Measurements from ENCODE around the gene ROR1. TPM values are rescaled to one million over a fixed set of nuclear protein-coding genes. Genes with fewer than 3 reads are reported as not detected.

Gene ROR1
- total RNA-seq, 1 experiment from 2014 or later, result 33.8 TPM

GRCh38 chr1:64187646-64188045 lies 413.8 kb downstream of the ROR1 start:
- TF ChIP-seq, protein P1, sequence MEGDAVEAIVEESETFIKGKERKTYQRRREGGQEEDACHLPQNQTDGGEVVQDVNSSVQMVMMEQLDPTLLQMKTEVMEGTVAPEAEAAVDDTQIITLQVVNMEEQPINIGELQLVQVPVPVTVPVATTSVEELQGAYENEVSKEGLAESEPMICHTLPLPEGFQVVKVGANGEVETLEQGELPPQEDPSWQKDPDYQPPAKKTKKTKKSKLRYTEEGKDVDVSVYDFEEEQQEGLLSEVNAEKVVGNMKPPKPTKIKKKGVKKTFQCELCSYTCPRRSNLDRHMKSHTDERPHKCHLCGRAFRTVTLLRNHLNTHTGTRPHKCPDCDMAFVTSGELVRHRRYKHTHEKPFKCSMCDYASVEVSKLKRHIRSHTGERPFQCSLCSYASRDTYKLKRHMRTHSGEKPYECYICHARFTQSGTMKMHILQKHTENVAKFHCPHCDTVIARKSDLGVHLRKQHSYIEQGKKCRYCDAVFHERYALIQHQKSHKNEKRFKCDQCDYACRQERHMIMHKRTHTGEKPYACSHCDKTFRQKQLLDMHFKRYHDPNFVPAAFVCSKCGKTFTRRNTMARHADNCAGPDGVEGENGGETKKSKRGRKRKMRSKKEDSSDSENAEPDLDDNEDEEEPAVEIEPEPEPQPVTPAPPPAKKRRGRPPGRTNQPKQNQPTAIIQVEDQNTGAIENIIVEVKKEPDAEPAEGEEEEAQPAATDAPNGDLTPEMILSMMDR (IDR thresholded peaks at IDR 0.05; ENCODE audit: unreplicated experiment), result no peak
- BruUV-seq (replicated peaks), result no TSS peak
- Mint-ChIP-seq H3K27me3 (ENCODE audit: unreplicated experiment) (no peaks in the 10 kb centered on the region), H3K4me3 (ENCODE audit: low read depth, unreplicated experiment) (no peak overlapping the region), H3K9me3 (ENCODE audit: low read depth, unreplicated experiment) (peaks cover 3% of the 10 kb centered on the region), H3K4me1 (ENCODE audit: low read depth, unreplicated experiment) (no peaks in the 10 kb centered on the region), H3K36me3 (ENCODE audit: insufficient read depth, unreplicated experiment) (peaks cover 12% of the 10 kb centered on the region), H3K27ac (ENCODE audit: unreplicated experiment) (no peak overlapping the region)
- intact Hi-C loops (cut with micrococcal nuclease; ENCODE audit: unreplicated experiment), result no loop called here
- DNase-seq, result peak; percentile 9
- CTCF ChIA-PET, result interaction anchor here (0.5 kb wide), 1 partner anchor 41 kb away, joined by 5 read pairs; no protein-coding TSS in a partner anchor

GRCh38 chr1:64192290-64192689 lies 418.5 kb downstream of the ROR1 start:
- H3K9me3 Mint-ChIP-seq (ENCODE audit: low read depth, unreplicated experiment), result peaks cover 3% of the 10 kb centered on the region
- H3K36me3 Mint-ChIP-seq (ENCODE audit: insufficient read depth, unreplicated experiment), result no peaks in the 10 kb centered on the region
- no TSS peak for BruUV-seq (replicated peaks)
- intact Hi-C loops (cut with micrococcal nuclease; ENCODE audit: unreplicated experiment), result no loop called here
- no peaks in the 10 kb centered on the region for H3K27me3 Mint-ChIP-seq (ENCODE audit: unreplicated experiment)
- TF ChIP-seq, protein P1 (IDR thresholded peaks at IDR 0.05; ENCODE audit: unreplicated experiment), result no peak
- no peaks in the 10 kb centered on the region for H3K4me1 Mint-ChIP-seq (ENCODE audit: low read depth, unreplicated experiment)
- CTCF ChIA-PET, result no interaction called here
- no peak overlapping the region for H3K27ac Mint-ChIP-seq (ENCODE audit: unreplicated experiment)
- DNase-seq, result no peak
- H3K4me3 Mint-ChIP-seq (ENCODE audit: low read depth, unreplicated experiment), result no peak overlapping the region

- CTCF ChIA-PET, result interaction anchor here (1.2 kb wide), 1 partner anchor 19 kb away, joined by 3 read pairs; no protein-coding TSS in a partner anchor
- no peaks in the 10 kb centered on the region for H3K9me3 Mint-ChIP-seq (ENCODE audit: low read depth, unreplicated experiment)
- H3K4me1 Mint-ChIP-seq (ENCODE audit: low read depth, unreplicated experiment), result no peaks in the 10 kb centered on the region
- intact Hi-C loops (cut with micrococcal nuclease; ENCODE audit: unreplicated experiment), result no loop called here
- H3K27ac Mint-ChIP-seq (ENCODE audit: unreplicated experiment), result no peak overlapping the region
- no TSS peak for BruUV-seq (replicated peaks)
- no peaks in the 10 kb centered on the region for H3K36me3 Mint-ChIP-seq (ENCODE audit: insufficient read depth, unreplicated experiment)
- TF ChIP-seq, protein P1 (IDR thresholded peaks at IDR 0.05; ENCODE audit: unreplicated experiment), result no peak
- no peaks in the 10 kb centered on the region for H3K27me3 Mint-ChIP-seq (ENCODE audit: unreplicated experiment)
- H3K4me3 Mint-ChIP-seq (ENCODE audit: low read depth, unreplicated experiment), result no peak overlapping the region
- DNase-seq, result no peak
These were observed 420.6 kb downstream of the ROR1 start for GRCh38 chr1:64194168-64195080.

GRCh38 chr1:64195081-64195395 lies 421.2 kb downstream of the ROR1 start:
- H3K4me1 Mint-ChIP-seq (ENCODE audit: low read depth, unreplicated experiment), result no peaks in the 10 kb centered on the region
- no TSS peak for BruUV-seq (replicated peaks)
- DNase-seq, result no peak
- CTCF ChIA-PET, result interaction anchor here (1.2 kb wide), 1 partner anchor 19 kb away, joined by 3 read pairs; no protein-coding TSS in a partner anchor
- intact Hi-C loops (cut with micrococcal nuclease; ENCODE audit: unreplicated experiment), result no loop called here
- TF ChIP-seq, protein P1 (IDR thresholded peaks at IDR 0.05; ENCODE audit: unreplicated experiment), result no peak
- no peak overlapping the region for H3K27ac Mint-ChIP-seq (ENCODE audit: unreplicated experiment)
- H3K36me3 Mint-ChIP-seq (ENCODE audit: insufficient read depth, unreplicated experiment), result no peaks in the 10 kb centered on the region
- no peaks in the 10 kb centered on the region for H3K9me3 Mint-ChIP-seq (ENCODE audit: low read depth, unreplicated experiment)
- H3K27me3 Mint-ChIP-seq (ENCODE audit: unreplicated experiment), result no peaks in the 10 kb centered on the region
- no peak overlapping the region for H3K4me3 Mint-ChIP-seq (ENCODE audit: low read depth, unreplicated experiment)

All from Calu3 (cell line).